Gastroesophageal sphincter (tissue), 4 donors: Measurements from ENCODE around the gene SEMA5B. TPM values are rescaled to one million over a fixed set of nuclear protein-coding genes. Genes with fewer than 3 reads are reported as not detected.

Source experiments
- ATAC-seq: fragments of 150-250 bp; one replicate; pipeline ENCODE4 v1.9.1; 2016; ENCODE audit warnings: mild to moderate bottlenecking, moderate library complexity
- H3K27ac ChIP-seq, 4 donors: fragments of 200-600 bp; sonication (generic) in 3 of 4; 1 replicate in 3 of 4; 2 replicates in 1 of 4; pipeline ENCODE4 v1.5.1; 2016 to 2019
- H3K27me3 ChIP-seq: fragments of 200-600 bp; sonication (generic); one replicate; pipeline ENCODE4 v1.5.1; 2019
- H3K36me3 ChIP-seq, 2 donors: fragments of 200-600 bp; sonication (generic); one replicate each; pipeline ENCODE4 v1.5.1; 2019; ENCODE audit warnings: control low read depth in 1 of 2
- H3K4me1 ChIP-seq, 3 donors: fragments of 200-600 bp; sonication (generic); 1 replicate in 2 of 3; 2 replicates in 1 of 3; pipeline ENCODE4 v1.5.1; 2016 to 2019; ENCODE audit warnings: control low read depth in 2 of 3
- H3K4me3 ChIP-seq, 2 donors: fragments of 200-600 bp; sonication (generic); one replicate each; pipeline ENCODE4 v1.5.1; 2019; ENCODE audit warnings: mild to moderate bottlenecking in 1 of 2, moderate library complexity in 1 of 2
- H3K9me3 ChIP-seq, 3 donors: fragments of 200-600 bp; sonication (generic); one replicate each; pipeline ENCODE4 v1.5.1; 2017 to 2019; ENCODE audit warnings: control low read depth in 2 of 3
- EP300 ChIP-seq: sonication (generic); formaldehyde crosslinking; IDR thresholded peaks from one replicate; pipeline ENCODE4 v1.6.1; 2017; ENCODE audit warnings: antibody characterized with exemption, mild to moderate bottlenecking
- POLR2A ChIP-seq, 2 donors: fragments of 450-650 bp; IDR thresholded peaks; one replicate each; pipeline ENCODE4 v1.6.1; 2017; ENCODE audit warnings: antibody characterized with exemption in 2 of 2, mild to moderate bottlenecking in 2 of 2, moderate library complexity in 1 of 2
- POLR2AphosphoS5 ChIP-seq: sonication (generic); formaldehyde crosslinking; IDR thresholded peaks from one replicate; pipeline ENCODE4 v1.6.1; 2017; ENCODE audit warnings: antibody characterized with exemption
- WGBS, 2 donors: methylation state at CpG; one replicate each; pipeline ENCODE4 v1.1.5; 2018; ENCODE audit warnings: low coverage in 1 of 2; 5-methylcytosine and 5-hydroxymethylcytosine counted together
- total RNA-seq, 4 donors: library from RNA; depleted of rRNA; stranded (reverse); fragments of >200 nt; gene quantifications; one replicate each; pipeline ENCODE4 v1.1.0, GENCODE V29; 2016
- TF ChIP-seq, protein P1 (sequence below), 4 experiments: fragments of 200-600 bp in 2 of 4; fragments of 450-650 bp in 2 of 4; sonication (generic) in 1 of 4; IDR thresholded peaks; one replicate each; pipeline ENCODE4 v1.5.1; 2017 to 2019; ENCODE audit warnings: antibody characterized with exemption in 4 of 4, mild to moderate bottlenecking in 2 of 4, moderate library complexity in 2 of 4

SEMA5B gene
- total RNA-seq, 4 donors from 2014 or later = 0.31 to 0.69 (median 0.32) TPM; not detected in 1

DNA sequence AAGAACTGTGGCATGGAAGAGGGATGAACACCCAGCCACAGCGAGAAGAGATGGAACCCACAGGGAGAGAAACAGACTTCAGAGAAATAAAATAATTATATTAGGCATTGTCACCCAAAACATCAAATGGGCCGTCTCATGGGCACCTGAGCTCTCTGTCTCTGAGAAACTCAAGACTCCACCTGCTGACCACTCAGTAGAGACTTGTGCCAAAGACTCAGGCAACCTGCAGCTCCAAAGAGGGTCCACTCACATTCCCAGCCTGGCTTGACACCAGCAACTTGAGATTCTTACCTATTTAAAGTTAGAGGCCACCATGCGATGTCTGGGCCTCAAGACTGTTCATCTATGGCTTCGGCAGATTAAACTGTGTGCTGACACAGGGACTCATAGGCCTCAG lies 12.0 kb downstream of the SEMA5B start:
- Histone ChIP-seq H3K27me3 (no peaks in the 10 kb centered on the region), H3K4me1 (no peaks in the 10 kb centered on the region), H3K36me3 (no peaks in the 10 kb centered on the region), H3K4me3 (no peak overlapping the region), H3K27ac (no peak overlapping the region), H3K9me3 (no peaks in the 10 kb centered on the region)
- no peak for TF ChIP-seq POLR2AphosphoS5
- TF ChIP-seq, protein P1, sequence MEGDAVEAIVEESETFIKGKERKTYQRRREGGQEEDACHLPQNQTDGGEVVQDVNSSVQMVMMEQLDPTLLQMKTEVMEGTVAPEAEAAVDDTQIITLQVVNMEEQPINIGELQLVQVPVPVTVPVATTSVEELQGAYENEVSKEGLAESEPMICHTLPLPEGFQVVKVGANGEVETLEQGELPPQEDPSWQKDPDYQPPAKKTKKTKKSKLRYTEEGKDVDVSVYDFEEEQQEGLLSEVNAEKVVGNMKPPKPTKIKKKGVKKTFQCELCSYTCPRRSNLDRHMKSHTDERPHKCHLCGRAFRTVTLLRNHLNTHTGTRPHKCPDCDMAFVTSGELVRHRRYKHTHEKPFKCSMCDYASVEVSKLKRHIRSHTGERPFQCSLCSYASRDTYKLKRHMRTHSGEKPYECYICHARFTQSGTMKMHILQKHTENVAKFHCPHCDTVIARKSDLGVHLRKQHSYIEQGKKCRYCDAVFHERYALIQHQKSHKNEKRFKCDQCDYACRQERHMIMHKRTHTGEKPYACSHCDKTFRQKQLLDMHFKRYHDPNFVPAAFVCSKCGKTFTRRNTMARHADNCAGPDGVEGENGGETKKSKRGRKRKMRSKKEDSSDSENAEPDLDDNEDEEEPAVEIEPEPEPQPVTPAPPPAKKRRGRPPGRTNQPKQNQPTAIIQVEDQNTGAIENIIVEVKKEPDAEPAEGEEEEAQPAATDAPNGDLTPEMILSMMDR (IDR thresholded peaks at IDR 0.05) = no peak
- TF ChIP-seq EP300 = no peak
- TF ChIP-seq POLR2A (IDR thresholded peaks at IDR 0.05) = no peak
- WGBS, 2 donors = 81 to 94% methylated on average over 2 of the region's 4 CpGs
- no peak for ATAC-seq

DNA sequence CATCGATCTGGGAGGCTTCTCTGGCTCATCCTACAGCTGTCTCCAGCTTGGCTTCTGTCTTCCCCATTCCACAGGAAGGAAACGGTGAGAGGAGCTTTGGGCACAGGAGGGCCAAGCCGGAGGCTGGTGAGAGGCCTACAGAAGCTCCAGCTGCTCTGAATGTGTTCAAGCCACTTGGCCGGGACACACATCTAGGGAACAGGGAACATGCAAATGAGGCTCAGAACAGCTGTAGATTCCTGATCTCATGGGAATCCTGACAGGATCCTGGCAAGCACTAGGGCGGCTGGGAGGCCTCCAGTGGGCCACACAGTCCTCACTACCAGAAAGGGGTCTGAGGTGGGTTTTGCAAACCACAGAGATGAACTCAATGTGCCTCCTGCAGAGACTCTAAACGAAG lies 13.7 kb downstream of the SEMA5B start:
- TF ChIP-seq, protein P1 (IDR thresholded peaks at IDR 0.05) = no peak
- TF ChIP-seq POLR2A (IDR thresholded peaks at IDR 0.05) (no peak), EP300 (no peak), POLR2AphosphoS5 (no peak)
- H3K9me3 ChIP-seq = no peaks in the 10 kb centered on the region
- no peak overlapping the region for H3K27ac ChIP-seq
- no peak overlapping the region for H3K4me3 ChIP-seq
- 32 to 60% methylated on average over 3 to 5 of the region's 6 CpGs for WGBS, 2 donors
- H3K36me3 ChIP-seq = no peaks in the 10 kb centered on the region
- no peaks in the 10 kb centered on the region for H3K4me1 ChIP-seq
- no peaks in the 10 kb centered on the region for H3K27me3 ChIP-seq
- no peak for ATAC-seq

DNA sequence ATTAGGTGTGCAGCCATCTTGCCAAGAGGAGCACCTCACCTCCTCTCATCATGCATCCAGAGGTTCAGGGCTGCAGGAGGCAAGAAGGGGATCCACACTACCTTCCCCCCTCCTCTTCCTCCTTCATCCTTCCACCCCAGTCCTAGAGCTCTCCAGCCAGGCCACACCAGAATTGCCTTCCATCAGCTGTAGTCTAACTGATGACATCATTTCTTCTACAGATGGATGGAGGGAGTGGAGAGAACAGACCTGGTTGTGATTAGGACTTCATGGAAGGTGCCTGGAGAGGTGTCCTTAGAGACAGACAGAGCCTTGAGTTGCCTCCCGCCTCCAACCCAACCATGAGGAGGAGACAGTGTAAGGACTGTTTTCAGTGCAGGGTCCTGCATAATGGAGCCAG lies 14.9 kb downstream of the SEMA5B start:
- TF ChIP-seq, protein P1 (IDR thresholded peaks at IDR 0.05) = no peak
- TF ChIP-seq EP300 (no peak), POLR2AphosphoS5 (no peak), POLR2A (IDR thresholded peaks at IDR 0.05) (no peak)
- Histone ChIP-seq H3K27ac (no peak overlapping the region), H3K4me1 (no peaks in the 10 kb centered on the region), H3K36me3 (no peaks in the 10 kb centered on the region), H3K4me3 (no peak overlapping the region), H3K9me3 (no peaks in the 10 kb centered on the region), H3K27me3 (no peaks in the 10 kb centered on the region)
- 100% methylated on average over 1 of the region's 1 CpG; no CpG with 5 or more reads in 1 of the 2 donors for WGBS, 2 donors
- no peak for ATAC-seq

DNA sequence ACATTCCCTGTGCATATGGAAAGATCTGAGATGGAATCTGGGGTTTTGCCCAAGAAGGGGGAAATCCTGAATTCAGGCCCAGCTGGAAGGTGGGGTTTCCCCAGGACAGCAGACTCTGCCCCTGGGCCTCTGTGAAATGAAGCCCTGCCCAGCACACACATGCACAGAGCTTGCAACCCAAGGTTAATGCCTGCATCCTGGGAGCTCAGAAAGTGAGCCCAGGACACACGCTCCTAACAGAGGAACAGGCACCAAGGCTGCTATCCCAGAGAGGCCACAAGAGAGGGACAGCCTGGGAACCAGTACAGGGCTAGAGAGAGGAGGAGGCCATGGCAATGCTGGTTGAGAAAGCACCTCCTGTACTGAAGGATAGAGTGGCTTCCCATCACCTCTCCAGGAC lies 16.1 kb downstream of the SEMA5B start:
- TF ChIP-seq POLR2A (IDR thresholded peaks at IDR 0.05) (no peak), POLR2AphosphoS5 (no peak), EP300 (no peak)
- TF ChIP-seq, protein P1 (IDR thresholded peaks at IDR 0.05) = no peak
- no peak overlapping the region for H3K4me3 ChIP-seq
- ATAC-seq = no peak
- no peaks in the 10 kb centered on the region for H3K4me1 ChIP-seq
- no peaks in the 10 kb centered on the region for H3K9me3 ChIP-seq
- H3K36me3 ChIP-seq = no peaks in the 10 kb centered on the region
- H3K27me3 ChIP-seq = no peaks in the 10 kb centered on the region
- H3K27ac ChIP-seq = no peak overlapping the region
- WGBS, 2 donors = 100% methylated on average over 1 of the region's 1 CpG; no CpG with 5 or more reads in 1 of the 2 donors

DNA sequence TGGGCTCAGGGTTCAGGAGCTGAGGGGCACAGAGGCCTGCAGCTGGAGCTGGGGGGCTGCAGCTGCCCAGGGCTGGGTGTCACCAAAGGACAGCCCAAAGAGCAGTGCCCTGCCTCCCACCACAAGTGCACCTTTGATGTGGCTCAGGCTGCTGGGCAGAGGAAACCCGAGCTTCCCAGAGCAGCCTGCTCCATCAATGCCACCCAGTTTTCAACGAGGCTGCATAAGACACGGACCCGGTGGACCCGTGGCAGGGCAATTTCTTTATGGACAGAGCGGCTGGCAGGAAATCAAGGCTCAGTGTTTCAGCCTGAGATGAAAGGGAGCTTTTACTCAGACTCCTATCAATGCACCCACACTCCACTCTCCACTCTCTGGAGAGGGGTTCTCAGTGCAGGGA lies 18.7 kb downstream of the SEMA5B start:
- Histone ChIP-seq H3K27ac (no peak overlapping the region), H3K4me1 (no peaks in the 10 kb centered on the region), H3K36me3 (no peaks in the 10 kb centered on the region), H3K9me3 (no peaks in the 10 kb centered on the region), H3K4me3 (no peak overlapping the region), H3K27me3 (no peaks in the 10 kb centered on the region)
- TF ChIP-seq POLR2AphosphoS5 (no peak), EP300 (no peak), POLR2A (IDR thresholded peaks at IDR 0.05) (no peak)
- TF ChIP-seq, protein P1 (IDR thresholded peaks at IDR 0.05) = no peak
- no peak for ATAC-seq
- 35% methylated on average over 4 of the region's 6 CpGs; no CpG with 5 or more reads in 1 of the 2 donors for WGBS, 2 donors
